ENCODE measurements around the gene CLEC2B.

DNA sequence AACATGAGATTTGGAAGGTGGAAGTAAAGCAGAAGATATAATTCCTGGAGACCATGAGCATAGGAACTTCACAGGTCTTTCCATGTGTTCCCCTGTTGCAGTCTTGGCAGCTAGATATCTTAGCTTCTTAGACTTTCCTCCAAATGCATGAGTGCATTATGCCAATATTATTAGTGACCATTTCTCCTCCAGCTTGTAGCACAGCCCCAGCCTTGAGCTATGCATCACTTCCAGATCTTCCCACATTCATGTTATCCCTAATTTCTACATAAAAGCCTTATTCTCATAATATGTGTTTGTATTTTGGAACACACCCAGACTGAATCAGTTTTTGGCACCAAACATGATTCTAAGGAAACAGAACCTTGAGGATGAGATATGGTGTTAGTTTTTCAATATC, 11.0 kb downstream of the CLEC2B start:
- TF ChIP-seq POLR2A (IDR thresholded peaks at IDR 0.05) (no peak), CTCF (IDR thresholded peaks at IDR 0.05 in 4 of 5, conservative IDR thresholded peaks at IDR 0.05 in 1 of 5) (no peak)

Measured in gastrocnemius medialis (tissue), 4 donors.